ENCODE data around the gene WDR87. TPM values are rescaled to one million over a fixed set of nuclear protein-coding genes. Genes with fewer than 3 reads are reported as not detected.

The WDR87 gene
- total RNA-seq, 2 donors from 2014 or later = not detected

DNA sequence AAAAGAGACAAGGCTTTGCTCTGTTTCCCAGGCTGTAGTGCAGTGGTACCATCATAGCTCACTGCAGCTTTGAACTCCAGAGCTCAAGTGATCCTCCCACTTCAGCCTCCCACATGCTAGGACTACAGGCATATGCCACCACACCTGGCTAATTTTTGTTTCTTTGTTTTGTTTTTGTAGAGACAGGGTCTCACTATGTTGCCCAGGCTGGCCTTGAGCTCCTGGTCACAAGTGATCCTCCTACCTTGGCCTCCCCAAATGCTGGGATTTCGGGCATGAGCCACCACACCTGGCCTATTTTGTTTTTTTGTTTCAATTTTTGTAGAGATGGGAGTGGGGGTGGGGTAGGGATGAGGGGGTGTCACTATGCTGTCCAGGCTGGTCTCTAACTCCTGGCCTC is 6.9 kb downstream of the WDR87 start:
- no peak overlapping the region for H3K27ac ChIP-seq
- ATAC-seq (ENCODE audit: insufficient number of reproducible peaks, low FRiP score, low read depth) = no peak
- no peak for DNase-seq (ENCODE audit: low spot score)
- no peaks in the 10 kb centered on the region for H3K36me3 ChIP-seq
- no peaks in the 10 kb centered on the region for H3K27me3 ChIP-seq (replicated peaks; ENCODE audit: insufficient read depth)
- H3K4me1 ChIP-seq (ENCODE audit: control insufficient read depth in 1 of 2, low read depth in 2 of 2) = no peaks in the 10 kb centered on the region
- TF ChIP-seq, protein P1, sequence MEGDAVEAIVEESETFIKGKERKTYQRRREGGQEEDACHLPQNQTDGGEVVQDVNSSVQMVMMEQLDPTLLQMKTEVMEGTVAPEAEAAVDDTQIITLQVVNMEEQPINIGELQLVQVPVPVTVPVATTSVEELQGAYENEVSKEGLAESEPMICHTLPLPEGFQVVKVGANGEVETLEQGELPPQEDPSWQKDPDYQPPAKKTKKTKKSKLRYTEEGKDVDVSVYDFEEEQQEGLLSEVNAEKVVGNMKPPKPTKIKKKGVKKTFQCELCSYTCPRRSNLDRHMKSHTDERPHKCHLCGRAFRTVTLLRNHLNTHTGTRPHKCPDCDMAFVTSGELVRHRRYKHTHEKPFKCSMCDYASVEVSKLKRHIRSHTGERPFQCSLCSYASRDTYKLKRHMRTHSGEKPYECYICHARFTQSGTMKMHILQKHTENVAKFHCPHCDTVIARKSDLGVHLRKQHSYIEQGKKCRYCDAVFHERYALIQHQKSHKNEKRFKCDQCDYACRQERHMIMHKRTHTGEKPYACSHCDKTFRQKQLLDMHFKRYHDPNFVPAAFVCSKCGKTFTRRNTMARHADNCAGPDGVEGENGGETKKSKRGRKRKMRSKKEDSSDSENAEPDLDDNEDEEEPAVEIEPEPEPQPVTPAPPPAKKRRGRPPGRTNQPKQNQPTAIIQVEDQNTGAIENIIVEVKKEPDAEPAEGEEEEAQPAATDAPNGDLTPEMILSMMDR (IDR thresholded peaks at IDR 0.05) = no peak
- no peaks in the 10 kb centered on the region for H3K9me3 ChIP-seq
- no peak overlapping the region for H3K4me3 ChIP-seq

DNA sequence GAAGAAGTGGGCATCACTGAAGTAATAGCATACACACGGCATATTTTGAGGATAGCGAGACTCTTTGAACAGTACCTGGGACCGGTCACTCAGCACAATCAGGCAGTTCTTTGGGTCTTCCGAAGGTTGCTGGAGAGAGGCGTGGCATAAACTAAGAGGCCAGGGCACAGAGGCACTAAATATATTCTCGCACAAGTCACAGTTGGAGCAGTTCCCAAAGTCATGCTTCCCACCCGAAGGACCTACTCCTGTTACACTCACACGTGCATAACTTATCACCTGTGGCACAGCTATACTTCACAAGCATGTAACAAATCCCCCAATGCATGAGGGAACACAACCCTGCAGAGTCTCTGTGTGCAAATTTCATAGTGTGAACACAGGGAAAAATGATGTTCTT is 10.2 kb downstream of the WDR87 start:
- Histone ChIP-seq H3K9me3 (no peaks in the 10 kb centered on the region), H3K4me1 (ENCODE audit: control insufficient read depth in 1 of 2, low read depth in 2 of 2) (no peaks in the 10 kb centered on the region), H3K36me3 (no peaks in the 10 kb centered on the region), H3K4me3 (no peak overlapping the region), H3K27ac (no peak overlapping the region), H3K27me3 (replicated peaks; ENCODE audit: insufficient read depth) (no peaks in the 10 kb centered on the region)
- TF ChIP-seq, protein P1 (IDR thresholded peaks at IDR 0.05) = no peak
- ATAC-seq (ENCODE audit: insufficient number of reproducible peaks, low FRiP score, low read depth) (no peak), DNase-seq (ENCODE audit: low spot score) (no peak)

DNA sequence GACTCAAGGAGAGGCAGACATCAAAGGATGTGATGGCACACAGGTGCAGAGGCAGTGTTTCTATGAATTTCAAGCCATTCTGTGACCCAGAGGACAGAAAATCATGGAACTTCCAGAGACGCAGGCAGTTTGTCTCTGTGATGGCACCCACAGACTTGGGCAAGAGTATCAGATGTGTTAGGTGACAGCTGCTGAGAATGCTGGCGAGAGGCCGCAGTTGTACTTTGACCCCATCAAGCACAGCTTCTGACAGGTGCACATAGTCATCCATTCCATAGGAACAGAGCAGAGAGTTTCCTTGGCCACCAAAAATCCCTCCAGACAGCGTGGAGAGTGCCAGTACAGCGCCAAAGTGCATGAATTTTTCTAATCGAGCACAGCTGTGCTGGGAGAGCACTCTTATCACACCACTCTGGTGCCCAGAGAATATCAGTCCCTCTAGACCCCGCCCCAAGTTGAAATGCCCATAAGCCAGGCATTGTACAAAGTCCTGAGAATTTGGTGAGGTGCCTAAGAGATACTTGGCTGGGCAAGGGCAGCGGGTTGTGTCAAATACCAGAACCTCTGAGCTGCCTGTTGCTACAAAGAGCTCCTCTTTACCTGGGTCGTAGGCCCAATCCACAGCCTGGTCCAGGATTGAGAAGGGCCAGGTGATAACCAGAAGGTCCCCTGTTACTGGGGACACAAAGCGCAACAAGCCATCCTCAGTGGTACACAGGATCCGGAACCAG is 12.4 kb downstream of the WDR87 start:
- no peak for ATAC-seq (ENCODE audit: insufficient number of reproducible peaks, low FRiP score, low read depth)
- TF ChIP-seq, protein P1 (IDR thresholded peaks at IDR 0.05) = no peak
- Histone ChIP-seq H3K4me3 (no peak overlapping the region), H3K36me3 (no peaks in the 10 kb centered on the region), H3K4me1 (ENCODE audit: control insufficient read depth in 1 of 2, low read depth in 2 of 2) (no peaks in the 10 kb centered on the region), H3K27me3 (replicated peaks; ENCODE audit: insufficient read depth) (no peaks in the 10 kb centered on the region), H3K9me3 (no peaks in the 10 kb centered on the region), H3K27ac (no peak overlapping the region)
- DNase-seq (ENCODE audit: low spot score) = no peak

DNA sequence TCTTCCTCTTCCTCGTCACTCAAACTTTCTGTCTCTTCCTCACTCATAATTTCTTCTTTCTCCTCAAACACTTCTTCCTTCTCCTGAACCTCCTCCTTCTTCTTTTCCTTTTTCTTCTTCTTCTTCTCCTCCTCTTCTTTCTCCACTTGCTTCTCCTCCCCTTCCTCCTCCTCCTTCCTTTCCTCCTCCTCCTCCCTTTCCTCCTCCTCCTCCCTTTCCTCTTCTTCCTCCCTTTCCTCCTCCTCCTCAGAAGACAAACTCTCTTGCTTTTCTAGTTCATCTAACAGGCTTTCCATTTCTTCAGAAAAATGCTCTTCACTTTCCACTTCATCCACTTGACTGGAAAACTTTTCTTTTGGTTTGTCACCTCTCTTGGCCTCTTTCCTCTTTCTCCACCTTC is 19.8 kb downstream of the WDR87 start:
- no peak for ATAC-seq (ENCODE audit: insufficient number of reproducible peaks, low FRiP score, low read depth)
- no peak overlapping the region for H3K27ac ChIP-seq
- DNase-seq (ENCODE audit: low spot score) = no peak

DNA sequence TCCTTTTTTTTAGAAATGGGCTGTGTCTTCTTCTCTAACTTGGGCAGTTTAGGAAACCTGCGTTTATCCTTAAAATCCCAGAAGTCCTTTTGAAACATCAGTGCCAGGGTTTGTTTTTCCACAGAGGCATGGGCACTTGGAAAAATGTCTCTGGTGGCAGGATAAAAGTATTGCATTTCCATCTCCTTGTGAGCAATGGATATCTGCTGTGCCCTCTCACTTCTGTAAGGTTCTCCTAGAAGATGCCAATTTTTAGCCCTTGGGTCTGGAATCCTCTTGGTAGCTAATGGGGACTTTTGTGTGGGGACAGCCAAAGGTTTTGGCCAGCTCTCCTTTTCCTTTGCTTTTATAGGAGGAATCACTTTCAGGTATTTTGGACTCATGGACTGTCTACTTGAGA is 21.0 kb downstream of the WDR87 start:
- TF ChIP-seq, protein P1 (IDR thresholded peaks at IDR 0.05) = no peak
- no peaks in the 10 kb centered on the region for H3K27me3 ChIP-seq (replicated peaks; ENCODE audit: insufficient read depth)
- H3K36me3 ChIP-seq = no peaks in the 10 kb centered on the region
- no peak overlapping the region for H3K4me3 ChIP-seq
- no peak overlapping the region for H3K27ac ChIP-seq
- peaks cover 14% of the 10 kb centered on the region for H3K9me3 ChIP-seq
- DNase-seq (ENCODE audit: low spot score) (no peak), ATAC-seq (ENCODE audit: insufficient number of reproducible peaks, low FRiP score, low read depth) (no peak)
- H3K4me1 ChIP-seq (ENCODE audit: control insufficient read depth in 1 of 2, low read depth in 2 of 2) = no peaks in the 10 kb centered on the region

More for the DNA sequence above, 19.8 kb downstream of the WDR87 start:
- Histone ChIP-seq H3K9me3 (peaks cover 12% of the 10 kb centered on the region), H3K4me3 (no peak overlapping the region), H3K4me1 (ENCODE audit: control insufficient read depth in 1 of 2, low read depth in 2 of 2) (no peaks in the 10 kb centered on the region), H3K36me3 (no peaks in the 10 kb centered on the region), H3K27me3 (replicated peaks; ENCODE audit: insufficient read depth) (no peaks in the 10 kb centered on the region)
- TF ChIP-seq, protein P1 (IDR thresholded peaks at IDR 0.05) = no peak

Measured in thoracic aorta (tissue), 2 donors.